HepG2 (cell line): Measurements from ENCODE around the gene RFX2. TPM values are rescaled to one million over a fixed set of nuclear protein-coding genes. Genes with fewer than 3 reads are reported as not detected.

ENCODE experiments used
- BCL6 ChIP-seq: IDR thresholded peaks from 2 replicates; pipeline ENCODE4 v1.6.1; 2016; ENCODE audit warnings: missing genetic modification reagents, missing compliant biosample characterization
- ETV6 ChIP-seq: sonication (generic); formaldehyde crosslinking; conservative IDR thresholded peaks from 2 replicates; pipeline ENCODE4 v1.4.0; 2020; ENCODE audit warnings: missing genetic modification reagents
- FOXC1 ChIP-seq: sonication (generic); formaldehyde crosslinking; IDR thresholded peaks from 2 replicates; pipeline ENCODE4 v1.8.0; 2022; ENCODE audit warnings: mild to moderate bottlenecking, missing genetic modification reagents, borderline replicate concordance
- GLMP ChIP-seq: sonication (generic); formaldehyde crosslinking; IDR thresholded peaks from 2 replicates; pipeline ENCODE4 v1.9.0; 2021; ENCODE audit warnings: missing genetic modification reagents, mild to moderate bottlenecking, borderline replicate concordance
- HCFC1 ChIP-seq: fragments of 150-350 bp; IDR thresholded peaks from 2 replicates; pipeline ENCODE4 v1.6.1; 2014; ENCODE audit warnings: low read depth, low read length
- KIAA2018 ChIP-seq: sonication (generic); formaldehyde crosslinking; IDR thresholded peaks from 2 replicates; pipeline ENCODE4 v1.5.0; 2020; ENCODE audit warnings: mild to moderate bottlenecking, missing genetic modification reagents, borderline replicate concordance
- KMT2B ChIP-seq: IDR thresholded peaks from 2 replicates; pipeline ENCODE4 v1.6.1; 2016; ENCODE audit warnings: missing genetic modification reagents, missing compliant biosample characterization
- MAFG ChIP-seq: sonication (generic); formaldehyde crosslinking; IDR thresholded peaks from 2 replicates; pipeline ENCODE4 v1.5.1; 2020; ENCODE audit warnings: mild to moderate bottlenecking, missing genetic modification reagents
- NFYB ChIP-seq: sonication (generic); formaldehyde crosslinking; IDR thresholded peaks from 2 replicates; pipeline ENCODE4 v1.4.0; 2020; ENCODE audit warnings: missing genetic modification reagents
- NONO ChIP-seq, 2 experiments: fragments of 450-650 bp in 1 of 2; sonication (generic) in 1 of 2; formaldehyde crosslinking in 1 of 2; IDR thresholded peaks in 1 of 2; conservative IDR thresholded peaks in 1 of 2; 2 replicates each; pipeline versions ENCODE4 v1.6.1 to v1.8.0; 2017 to 2022; ENCODE audit warnings: mild to moderate bottlenecking in 1 of 2, missing genetic modification reagents in 1 of 2, moderate library complexity in 1 of 2
- PCBP1 ChIP-seq: fragments of 200-400 bp; formaldehyde crosslinking; IDR thresholded peaks from 2 replicates; pipeline ENCODE4 v1.6.1; 2017; ENCODE audit warnings: mild to moderate bottlenecking, low read depth, low read length, borderline replicate concordance
- PRPF4 ChIP-seq: fragments of 200-400 bp; formaldehyde crosslinking; IDR thresholded peaks from 2 replicates; pipeline ENCODE4 v1.6.1; 2016; ENCODE audit warnings: low read length, low read depth; ENCODE audit not compliant: poor library complexity, severe bottlenecking
- RARG ChIP-seq: sonication (generic); formaldehyde crosslinking; IDR thresholded peaks from 2 replicates; pipeline ENCODE4 v1.4.0; 2020; ENCODE audit warnings: low read depth, mild to moderate bottlenecking, missing genetic modification reagents
- RCOR2 ChIP-seq: IDR thresholded peaks from 2 replicates; pipeline ENCODE4 v1.6.1; 2016; ENCODE audit warnings: missing biosample characterization, missing genetic modification reagents
- SOX5 ChIP-seq: IDR thresholded peaks from 2 replicates; pipeline ENCODE4 v1.6.1; 2016; ENCODE audit warnings: borderline replicate concordance
- ZFP36L1 ChIP-seq: sonication (generic); formaldehyde crosslinking; IDR thresholded peaks from 2 replicates; pipeline ENCODE4 v1.8.0; 2022; ENCODE audit warnings: mild to moderate bottlenecking, missing genetic modification reagents, moderate library complexity
- ZNF562 ChIP-seq: sonication (generic); formaldehyde crosslinking; IDR thresholded peaks from 2 replicates; pipeline ENCODE4 v1.8.0; 2022; ENCODE audit warnings: missing genetic modification reagents, borderline replicate concordance
- ZNF597 ChIP-seq: sonication (generic); formaldehyde crosslinking; IDR thresholded peaks from 2 replicates; pipeline ENCODE4 v1.5.0; 2020; ENCODE audit warnings: missing genetic modification reagents
- ZNF775 ChIP-seq: sonication (generic); formaldehyde crosslinking; IDR thresholded peaks from 2 replicates; pipeline ENCODE4 v1.4.0; 2020; ENCODE audit warnings: missing genetic modification reagents, mild to moderate bottlenecking, moderate library complexity, borderline replicate concordance
- polyA plus RNA-seq, 8 experiments: library from polyadenylated mRNA; depleted of rRNA in 3 of 8; stranded (reverse) in 7 of 8; unstranded in 1 of 8; fragments of >200 nt; fragmentation: Illumina TruSeq in 4 of 8; extraction: Trizol in 4 of 8; gene quantifications; 2 replicates each; pipeline versions ENCODE4 v1.2.1 to v1.2.3, GENCODE V29; 2011 to 2016; ENCODE audit warnings: low read depth in 4 of 8, missing spikeins in 1 of 8, mixed read lengths in 1 of 8; ENCODE audit not compliant: insufficient read depth in 1 of 8
- total RNA-seq, 5 experiments: library from RNA; depleted of rRNA; stranded (reverse); fragments of >200 nt; fragmentation: Illumina TruSeq; extraction: Trizol; gene quantifications; 2 replicates each; pipeline ENCODE4 v1.2.3, GENCODE V29; 2016; ENCODE audit warnings: low read depth in 1 of 5

RFX2 gene
- total and polyA plus RNA-seq, 2 of the 13 experiments (the other 11 are each of a cell fraction or from before 2014, with no cell fraction given), result 2.8 to 3.3 TPM

- TF ChIP-seq RARG (CRISPR knock-in tag) (peak; percentile 98), PCBP1 (no peak), RCOR2 (CRISPR knock-in tag) (peak; percentile 87; the same call in 1 of the 2 replicates), ZFP36L1 (CRISPR knock-in tag) (peak; percentile 100), HCFC1 (peak; percentile 24; the same call in 1 of the 2 replicates), BCL6 (CRISPR knock-in tag) (peak; percentile 85), ETV6 (CRISPR knock-in tag) (peak; percentile 99), GLMP (CRISPR knock-in tag) (peak; percentile 97), NONO (IDR thresholded peaks at IDR 0.05) (no peak), NONO (CRISPR knock-in tag; conservative IDR thresholded peaks at IDR 0.05) (peak; percentile 87), ZNF597 (CRISPR knock-in tag) (no peak), PRPF4 (no peak), SOX5 (CRISPR knock-in tag) (peak; percentile 95), ZNF775 (CRISPR knock-in tag) (peak; percentile 99), ZNF562 (CRISPR knock-in tag) (peak; percentile 99), NFYB (CRISPR knock-in tag) (peak; percentile 67), KIAA2018 (CRISPR knock-in tag) (peak; percentile 96; the same call in 1 of the 2 replicates), KMT2B (CRISPR knock-in tag) (peak; percentile 99), MAFG (CRISPR knock-in tag) (peak; percentile 79), FOXC1 (CRISPR knock-in tag) (peak; percentile 100)
Observed at GRCh38 chr19:5977785-5978605, 132.3 kb downstream of the RFX2 start, which contains the start of gene RANBP3 (continued).
